Dedifferentiated amniotic fluid mesenchymal stem cell (primary cell): Measurements from ENCODE around the gene RPRD1A.
A peak's percentile ranks its signal among the peaks of the same experiment; 100 is the strongest.
"Not testable (repeated sequence)": the region's sequence is repeated elsewhere in the genome, so short reads cannot be mapped to it uniquely, and the experiment has no call there.

Experiments
- DNase-seq: peaks from one replicate; pipeline ENCODE4 v3.0.0-alpha.2; 2016; ENCODE audit errors: extremely low spot score

RPRD1A gene

GRCh38 chr18:36078751-36079529, 11.6 kb upstream of the RPRD1A start:
- DNase-seq, result peak; percentile 44

- DNase-seq, result not testable (repeated sequence)
Measured at GRCh38 chr18:36077764-36078163, 10.4 kb upstream of the RPRD1A start.

GRCh38 chr18:36075862-36076587, 8.7 kb upstream of the RPRD1A start:
- DNase-seq, result peak; percentile 89

GRCh38 chr18:36074435-36074834, 7.1 kb upstream of the RPRD1A start:
- no peak for DNase-seq

GRCh38 chr18:36073676-36074075, 6.3 kb upstream of the RPRD1A start:
- DNase-seq, result no peak

GRCh38 chr18:36072406-36072805, 5.0 kb upstream of the RPRD1A start:
- not testable (repeated sequence) for DNase-seq

GRCh38 chr18:36066686-36067054, 689 bp downstream of the RPRD1A start:
- no peak for DNase-seq

- no peak for DNase-seq
Measured at GRCh38 chr18:36066001-36066400, 1.4 kb downstream of the RPRD1A start.

GRCh38 chr18:36064809-36065079, 2.6 kb downstream of the RPRD1A start:
- DNase-seq, result not testable (repeated sequence)

- DNase-seq, result no peak
Measured at GRCh38 chr18:36064027-36064808, 3.1 kb downstream of the RPRD1A start.

GRCh38 chr18:36058674-36059073, 8.7 kb downstream of the RPRD1A start:
- no peak for DNase-seq

GRCh38 chr18:36051760-36052159, 15.6 kb downstream of the RPRD1A start:
- DNase-seq, result no peak

GRCh38 chr18:36050479-36050878, 16.9 kb downstream of the RPRD1A start:
- no peak for DNase-seq

- DNase-seq, result no peak
Measured at GRCh38 chr18:36047521-36047920, 19.8 kb downstream of the RPRD1A start.

- no peak for DNase-seq
Measured at GRCh38 chr18:36046898-36047297, 20.5 kb downstream of the RPRD1A start.

- no peak for DNase-seq
Measured at GRCh38 chr18:36045241-36045991, 21.9 kb downstream of the RPRD1A start.

- no peak for DNase-seq
Measured at GRCh38 chr18:36043153-36043552, 24.2 kb downstream of the RPRD1A start.

- no peak for DNase-seq
Measured at GRCh38 chr18:36041146-36041545, 26.2 kb downstream of the RPRD1A start.

- DNase-seq, result no peak
Measured at GRCh38 chr18:36038102-36038663, 29.2 kb downstream of the RPRD1A start.

- DNase-seq, result no peak
Measured at GRCh38 chr18:36035253-36035652, 32.1 kb downstream of the RPRD1A start.

- no peak for DNase-seq
Measured at GRCh38 chr18:36034299-36034895, 33.0 kb downstream of the RPRD1A start.
